CD4-positive, alpha-beta T cell treated with Interleukin-17A for 4 hours (primary cell): ENCODE results near the gene NKX2-2.

ENCODE experiments used
- DNase-seq: peaks from one replicate; pipeline ENCODE4 v3.0.0-alpha.2; 2020; ENCODE audit warnings: mixed read lengths

Gene NKX2-2

GRCh38 chr20:21513881-21514540, at the start of gene NKX2-2:
Gene NKX2-2, minus strand, starts transcription at chr20:21514064. Its CDS starts 395 bp downstream, at chr20:21513669.
- no peak for DNase-seq

- DNase-seq = no peak
Observed at GRCh38 chr20:21562656-21563055, 48.8 kb upstream of the NKX2-2 start.

- DNase-seq = no peak
Observed at GRCh38 chr20:21559305-21559704, 45.4 kb upstream of the NKX2-2 start.

GRCh38 chr20:21557241-21558020, 43.6 kb upstream of the NKX2-2 start:
- peak; percentile 57 for DNase-seq

GRCh38 chr20:21556398-21556797, 42.5 kb upstream of the NKX2-2 start:
- DNase-seq = no peak

GRCh38 chr20:21555470-21556120, 41.7 kb upstream of the NKX2-2 start:
- no peak for DNase-seq

- DNase-seq = peak; percentile 12
Observed at GRCh38 chr20:21554985-21555384, 41.1 kb upstream of the NKX2-2 start.

GRCh38 chr20:21554376-21554890, 40.6 kb upstream of the NKX2-2 start:
- no peak for DNase-seq

GRCh38 chr20:21550587-21550986, 36.7 kb upstream of the NKX2-2 start:
- DNase-seq = no peak

GRCh38 chr20:21548390-21549035, 34.6 kb upstream of the NKX2-2 start:
- peak; percentile 44 for DNase-seq

GRCh38 chr20:21546355-21546754, 32.5 kb upstream of the NKX2-2 start:
- DNase-seq = no peak

- DNase-seq = no peak
Observed at GRCh38 chr20:21539512-21539911, 25.6 kb upstream of the NKX2-2 start.

- DNase-seq = no peak
Observed at GRCh38 chr20:21534886-21535285, 21.0 kb upstream of the NKX2-2 start.

GRCh38 chr20:21534453-21534852, 20.6 kb upstream of the NKX2-2 start:
- no peak for DNase-seq

- no peak for DNase-seq
Observed at GRCh38 chr20:21529863-21530262, 16.0 kb upstream of the NKX2-2 start.

- no peak for DNase-seq
Observed at GRCh38 chr20:21528870-21529269, 15.0 kb upstream of the NKX2-2 start.

GRCh38 chr20:21527908-21528307, 14.0 kb upstream of the NKX2-2 start:
- no peak for DNase-seq

GRCh38 chr20:21526776-21527175, 12.9 kb upstream of the NKX2-2 start:
- DNase-seq = no peak

GRCh38 chr20:21523895-21524294, 10.0 kb upstream of the NKX2-2 start:
- DNase-seq = no peak

GRCh38 chr20:21523281-21523868, 9.5 kb upstream of the NKX2-2 start:
- DNase-seq = no peak

GRCh38 chr20:21522481-21523280, 8.8 kb upstream of the NKX2-2 start:
- no peak for DNase-seq
